ENCODE data around the gene PFN4. TPM values are rescaled to one million over a fixed set of nuclear protein-coding genes. Genes with fewer than 3 reads are reported as not detected.

The PFN4 gene
- total RNA-seq, 3 donors from 2014 or later (not counting 1 experiment from before 2014, with no cell fraction given): not detected

DNA sequence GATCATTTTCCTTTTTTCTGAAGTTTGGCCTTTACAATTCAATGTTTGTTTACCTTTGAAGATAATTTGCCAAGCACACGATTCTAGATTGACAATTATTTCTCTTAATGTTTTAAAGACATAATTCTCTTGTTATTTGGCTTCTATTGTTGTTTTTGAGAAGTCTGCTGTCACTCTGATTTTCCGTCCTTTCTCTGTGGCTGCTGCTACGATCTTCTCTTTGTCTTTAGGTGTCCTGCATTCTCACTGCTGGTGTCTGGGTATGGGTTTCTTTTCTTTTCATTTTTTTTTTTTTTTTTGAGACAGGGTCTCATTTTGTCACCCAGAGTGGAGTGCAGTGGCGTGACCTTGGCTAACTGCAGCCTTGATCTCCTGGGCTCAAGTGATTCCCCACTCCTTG is 36.6 kb upstream of the PFN4 start:
- H3K27ac ChIP-seq (ENCODE audit: low read length): no peak overlapping the region
- Mint-ChIP-seq H3K9me3 (no peaks in the 10 kb centered on the region), H3K4me1 (no peaks in the 10 kb centered on the region), H3K36me3 (no peaks in the 10 kb centered on the region), H3K4me3 (no peak overlapping the region), H3K27me3 (ENCODE audit: low read depth in 2 of 2) (no peaks in the 10 kb centered on the region), H3K27ac (no peak overlapping the region)
- no peak overlapping the region for H3K4me3 ChIP-seq (ENCODE audit: low read length)
- TF ChIP-seq, protein P1, sequence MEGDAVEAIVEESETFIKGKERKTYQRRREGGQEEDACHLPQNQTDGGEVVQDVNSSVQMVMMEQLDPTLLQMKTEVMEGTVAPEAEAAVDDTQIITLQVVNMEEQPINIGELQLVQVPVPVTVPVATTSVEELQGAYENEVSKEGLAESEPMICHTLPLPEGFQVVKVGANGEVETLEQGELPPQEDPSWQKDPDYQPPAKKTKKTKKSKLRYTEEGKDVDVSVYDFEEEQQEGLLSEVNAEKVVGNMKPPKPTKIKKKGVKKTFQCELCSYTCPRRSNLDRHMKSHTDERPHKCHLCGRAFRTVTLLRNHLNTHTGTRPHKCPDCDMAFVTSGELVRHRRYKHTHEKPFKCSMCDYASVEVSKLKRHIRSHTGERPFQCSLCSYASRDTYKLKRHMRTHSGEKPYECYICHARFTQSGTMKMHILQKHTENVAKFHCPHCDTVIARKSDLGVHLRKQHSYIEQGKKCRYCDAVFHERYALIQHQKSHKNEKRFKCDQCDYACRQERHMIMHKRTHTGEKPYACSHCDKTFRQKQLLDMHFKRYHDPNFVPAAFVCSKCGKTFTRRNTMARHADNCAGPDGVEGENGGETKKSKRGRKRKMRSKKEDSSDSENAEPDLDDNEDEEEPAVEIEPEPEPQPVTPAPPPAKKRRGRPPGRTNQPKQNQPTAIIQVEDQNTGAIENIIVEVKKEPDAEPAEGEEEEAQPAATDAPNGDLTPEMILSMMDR (IDR thresholded peaks at IDR 0.05): no peak
- ATAC-seq: no peak
- no peaks in the 10 kb centered on the region for H3K36me3 ChIP-seq (ENCODE audit: control insufficient read depth, insufficient read depth, low read length)
- H3K27me3 ChIP-seq (ENCODE audit: control insufficient read depth, insufficient read depth, low read length): no peaks in the 10 kb centered on the region
- no peak for DNase-seq
- intact Hi-C loops (cut with micrococcal nuclease): no loop called here
- H3K9me3 ChIP-seq (ENCODE audit: control insufficient read depth, insufficient read depth, low read length): no peaks in the 10 kb centered on the region
- H3K4me1 ChIP-seq (ENCODE audit: control insufficient read depth, insufficient read depth, low read length): no peaks in the 10 kb centered on the region
- 100% methylated on average over 3 of the region's 4 CpGs for WGBS (ENCODE audit: insufficient coverage)

DNA sequence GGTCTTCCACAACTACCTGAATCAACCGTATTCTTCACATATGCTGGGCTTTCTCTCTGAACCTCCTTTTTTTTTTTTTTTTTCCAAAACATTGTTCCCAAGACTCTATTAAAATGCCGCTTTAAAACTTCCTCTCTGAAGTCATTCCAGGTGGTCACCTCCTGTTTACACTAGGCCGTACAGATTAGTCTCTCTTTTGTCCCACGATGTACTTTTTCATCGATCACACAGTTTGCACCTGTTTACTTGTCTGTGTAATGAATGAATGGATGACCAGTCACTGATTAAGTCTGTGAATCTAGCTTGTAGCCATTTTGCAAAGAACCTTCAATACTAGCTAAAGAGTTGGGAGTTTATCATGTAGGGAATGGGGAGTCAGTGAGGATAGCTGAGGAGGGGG is 35.0 kb upstream of the PFN4 start:
- Mint-ChIP-seq H3K9me3 (no peaks in the 10 kb centered on the region), H3K36me3 (no peaks in the 10 kb centered on the region), H3K27ac (no peak overlapping the region), H3K27me3 (ENCODE audit: low read depth in 2 of 2) (no peaks in the 10 kb centered on the region), H3K4me3 (no peak overlapping the region), H3K4me1 (no peaks in the 10 kb centered on the region)
- intact Hi-C loops (cut with micrococcal nuclease): no loop called here
- TF ChIP-seq, protein P1 (IDR thresholded peaks at IDR 0.05): no peak
- ATAC-seq: no peak
- WGBS (ENCODE audit: insufficient coverage): 96% methylated on average over 5 of the region's 5 CpGs
- no peak for DNase-seq
- no peaks in the 10 kb centered on the region for H3K27me3 ChIP-seq (ENCODE audit: control insufficient read depth, insufficient read depth, low read length)
- no peaks in the 10 kb centered on the region for H3K36me3 ChIP-seq (ENCODE audit: control insufficient read depth, insufficient read depth, low read length)
- no peaks in the 10 kb centered on the region for H3K4me1 ChIP-seq (ENCODE audit: control insufficient read depth, insufficient read depth, low read length)
- H3K4me3 ChIP-seq (ENCODE audit: low read length): no peak overlapping the region
- H3K27ac ChIP-seq (ENCODE audit: low read length): no peak overlapping the region
- H3K9me3 ChIP-seq (ENCODE audit: control insufficient read depth, insufficient read depth, low read length): no peaks in the 10 kb centered on the region

DNA sequence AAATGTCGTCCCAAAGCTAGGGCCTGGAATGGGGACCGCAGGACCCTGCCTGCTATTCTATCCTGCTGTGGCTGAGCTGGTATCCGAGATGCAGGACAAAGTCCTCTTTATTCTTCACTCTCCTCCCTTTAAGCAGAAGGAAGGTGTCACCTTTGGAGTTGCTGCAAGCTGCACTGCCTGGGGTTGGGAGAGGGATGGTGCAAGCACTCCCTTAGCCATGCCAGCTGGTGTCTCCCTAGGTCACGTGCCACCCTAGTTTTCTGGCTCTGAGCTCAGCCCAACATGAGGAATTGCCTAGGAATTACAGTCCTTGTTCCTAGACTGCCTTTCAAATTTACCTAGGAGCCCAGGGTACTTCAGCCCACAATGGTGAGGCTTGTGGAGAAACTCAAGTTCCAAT is 30.3 kb upstream of the PFN4 start:
- no peaks in the 10 kb centered on the region for H3K27me3 ChIP-seq (ENCODE audit: control insufficient read depth, insufficient read depth, low read length)
- H3K4me1 ChIP-seq (ENCODE audit: control insufficient read depth, insufficient read depth, low read length): no peaks in the 10 kb centered on the region
- H3K36me3 ChIP-seq (ENCODE audit: control insufficient read depth, insufficient read depth, low read length): peaks cover 3% of the 10 kb centered on the region
- H3K9me3 Mint-ChIP-seq: no peaks in the 10 kb centered on the region
- TF ChIP-seq, protein P1 (IDR thresholded peaks at IDR 0.05): no peak
- no peaks in the 10 kb centered on the region for H3K27me3 Mint-ChIP-seq (ENCODE audit: low read depth in 2 of 2)
- H3K4me1 Mint-ChIP-seq: no peaks in the 10 kb centered on the region
- intact Hi-C loops (cut with micrococcal nuclease): no loop called here
- peaks cover 14% of the 10 kb centered on the region for H3K36me3 Mint-ChIP-seq
- ATAC-seq: no peak
- H3K27ac Mint-ChIP-seq: no peak overlapping the region
- H3K27ac ChIP-seq (ENCODE audit: low read length): no peak overlapping the region
- H3K4me3 ChIP-seq (ENCODE audit: low read length): no peak overlapping the region
- H3K9me3 ChIP-seq (ENCODE audit: control insufficient read depth, insufficient read depth, low read length): no peaks in the 10 kb centered on the region
- DNase-seq: no peak
- 100% methylated on average over 4 of the region's 4 CpGs for WGBS (ENCODE audit: insufficient coverage)
- H3K4me3 Mint-ChIP-seq: no peak overlapping the region

DNA sequence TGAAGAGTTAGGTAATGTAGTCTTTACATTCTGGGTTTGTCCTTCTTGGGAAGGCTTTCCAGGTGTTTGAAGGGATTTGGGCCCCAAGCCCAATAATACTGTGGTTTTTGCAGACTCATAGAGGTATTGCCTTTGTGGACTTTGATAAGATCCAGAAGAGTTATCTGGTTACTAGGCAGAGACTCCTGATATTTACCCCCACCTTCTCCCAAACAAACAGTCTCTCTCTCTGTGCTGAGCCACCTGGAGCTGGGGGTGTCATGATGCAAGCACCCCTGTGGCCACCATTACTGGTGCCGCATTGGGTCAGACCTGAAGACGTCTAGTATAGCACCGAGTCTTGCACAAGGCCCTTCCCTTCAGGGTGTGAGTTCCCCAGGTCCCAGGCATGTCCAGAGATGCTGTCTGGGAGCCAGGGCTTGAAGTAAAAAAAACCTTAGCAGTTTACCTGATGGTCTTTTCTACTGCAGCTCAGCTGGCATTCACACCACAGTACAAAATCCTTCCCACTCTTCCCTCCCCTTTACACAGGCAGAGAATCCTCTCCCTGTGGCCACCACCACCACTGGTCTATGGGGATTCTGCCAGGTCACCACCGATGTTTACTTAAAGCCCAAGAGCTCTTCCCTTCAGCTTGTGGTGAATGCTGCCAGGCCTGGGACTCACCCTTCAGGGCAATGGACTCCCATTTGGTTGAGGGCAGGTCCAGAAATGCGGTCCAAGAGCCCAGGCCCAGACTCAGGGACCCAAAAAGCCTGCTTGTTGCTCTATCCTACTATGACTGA is 29.5 kb upstream of the PFN4 start:
- 95% methylated on average over 5 of the region's 5 CpGs for WGBS (ENCODE audit: insufficient coverage)
- peaks cover 23% of the 10 kb centered on the region for H3K36me3 Mint-ChIP-seq
- Histone ChIP-seq H3K27ac (ENCODE audit: low read length) (no peak overlapping the region), H3K4me1 (ENCODE audit: control insufficient read depth, insufficient read depth, low read length) (no peaks in the 10 kb centered on the region), H3K36me3 (ENCODE audit: control insufficient read depth, insufficient read depth, low read length) (peaks cover 3% of the 10 kb centered on the region), H3K9me3 (ENCODE audit: control insufficient read depth, insufficient read depth, low read length) (peaks cover 5% of the 10 kb centered on the region), H3K27me3 (ENCODE audit: control insufficient read depth, insufficient read depth, low read length) (no peaks in the 10 kb centered on the region), H3K4me3 (ENCODE audit: low read length) (no peak overlapping the region)
- intact Hi-C loops (cut with micrococcal nuclease): no loop called here
- H3K27me3 Mint-ChIP-seq (ENCODE audit: low read depth in 2 of 2): no peaks in the 10 kb centered on the region
- H3K4me1 Mint-ChIP-seq: no peaks in the 10 kb centered on the region
- no peak overlapping the region for H3K4me3 Mint-ChIP-seq
- DNase-seq (no peak), ATAC-seq (no peak)
- H3K27ac Mint-ChIP-seq: no peak overlapping the region
- peaks cover 0 to 4% of the 10 kb centered on the region in 2 donors for H3K9me3 Mint-ChIP-seq
- TF ChIP-seq, protein P1 (IDR thresholded peaks at IDR 0.05): no peak

Data from natural killer cell (primary cell).